ENCODE data around the gene CPLX1. TPM values are rescaled to one million over a fixed set of nuclear protein-coding genes. Genes with fewer than 3 reads are reported as not detected.

The CPLX1 gene
- total RNA-seq, 1 experiment from 2014 or later = not detected

- Histone ChIP-seq H3K36me3 (no peaks in the 10 kb centered on the region), H3K27ac (no peak overlapping the region), H3K4me3 (no peak overlapping the region), H3K9me3 (replicated peaks) (no peaks in the 10 kb centered on the region), H3K27me3 (replicated peaks) (peaks cover 7% of the 10 kb centered on the region; the same call in 1 of the 2 replicates), H3K4me1 (replicated peaks) (no peaks in the 10 kb centered on the region)
- DNase-seq (ENCODE audit: low read depth in 1 of 2, low spot score in 2 of 2) = no peak
These were observed 7.2 kb upstream of the CPLX1 start for GRCh38 chr4:833156-833555.

- no peaks in the 10 kb centered on the region for H3K36me3 ChIP-seq
These were observed 6.6 kb upstream of the CPLX1 start for GRCh38 chr4:832536-832935.

GRCh38 chr4:832108-832507 is 6.2 kb upstream of the CPLX1 start:
- Histone ChIP-seq H3K4me1 (replicated peaks) (no peaks in the 10 kb centered on the region), H3K9me3 (replicated peaks) (no peaks in the 10 kb centered on the region), H3K27me3 (replicated peaks) (peaks cover 7% of the 10 kb centered on the region; the same call in 1 of the 2 replicates), H3K36me3 (no peaks in the 10 kb centered on the region), H3K27ac (no peak overlapping the region), H3K4me3 (no peak overlapping the region)
- no peak for DNase-seq (ENCODE audit: low read depth in 1 of 2, low spot score in 2 of 2)

More at GRCh38 chr4:832536-832935, 6.6 kb upstream of the CPLX1 start:
- Histone ChIP-seq H3K4me3 (no peak overlapping the region), H3K27ac (no peak overlapping the region), H3K9me3 (replicated peaks) (no peaks in the 10 kb centered on the region), H3K4me1 (replicated peaks) (no peaks in the 10 kb centered on the region), H3K27me3 (replicated peaks) (peaks cover 7% of the 10 kb centered on the region; the same call in 1 of the 2 replicates)
- DNase-seq (ENCODE audit: low read depth in 1 of 2, low spot score in 2 of 2) = no peak

- no peak overlapping the region for H3K4me3 ChIP-seq
- H3K36me3 ChIP-seq = no peaks in the 10 kb centered on the region
- H3K4me1 ChIP-seq (replicated peaks) = no peaks in the 10 kb centered on the region
- peaks cover 7% of the 10 kb centered on the region; the same call in 1 of the 2 replicates for H3K27me3 ChIP-seq (replicated peaks)
- DNase-seq (ENCODE audit: low read depth in 1 of 2, low spot score in 2 of 2) = no peak
- H3K9me3 ChIP-seq (replicated peaks) = no peaks in the 10 kb centered on the region
- no peak overlapping the region for H3K27ac ChIP-seq
These were observed 5.5 kb upstream of the CPLX1 start for GRCh38 chr4:831483-831805.

- no peak overlapping the region for H3K4me3 ChIP-seq
- DNase-seq (ENCODE audit: low read depth in 1 of 2, low spot score in 2 of 2) = no peak
- H3K36me3 ChIP-seq = no peaks in the 10 kb centered on the region
- peaks cover 7% of the 10 kb centered on the region; the same call in 1 of the 2 replicates for H3K27me3 ChIP-seq (replicated peaks)
- no peaks in the 10 kb centered on the region for H3K4me1 ChIP-seq (replicated peaks)
- no peak overlapping the region for H3K27ac ChIP-seq
- H3K9me3 ChIP-seq (replicated peaks) = no peaks in the 10 kb centered on the region
These were observed 4.9 kb upstream of the CPLX1 start for GRCh38 chr4:830601-831482.

- Histone ChIP-seq H3K27me3 (replicated peaks) (peaks cover 12% of the 10 kb centered on the region), H3K4me1 (replicated peaks) (no peaks in the 10 kb centered on the region), H3K36me3 (no peaks in the 10 kb centered on the region), H3K9me3 (replicated peaks) (no peaks in the 10 kb centered on the region), H3K27ac (no peak overlapping the region), H3K4me3 (no peak overlapping the region)
- no peak for DNase-seq (ENCODE audit: low read depth in 1 of 2, low spot score in 2 of 2)
These were observed 4.1 kb upstream of the CPLX1 start for GRCh38 chr4:829761-830600.

- H3K4me3 ChIP-seq = no peak overlapping the region
- no peaks in the 10 kb centered on the region for H3K36me3 ChIP-seq
- H3K27me3 ChIP-seq (replicated peaks) = peaks cover 16% of the 10 kb centered on the region
- H3K4me1 ChIP-seq (replicated peaks) = no peaks in the 10 kb centered on the region
- no peak for DNase-seq (ENCODE audit: low read depth in 1 of 2, low spot score in 2 of 2)
- H3K27ac ChIP-seq = no peak overlapping the region
- no peaks in the 10 kb centered on the region for H3K9me3 ChIP-seq (replicated peaks)
These were observed 3.4 kb upstream of the CPLX1 start for GRCh38 chr4:829291-829690.

GRCh38 chr4:828641-829271 is 2.8 kb upstream of the CPLX1 start:
- no peak overlapping the region for H3K4me3 ChIP-seq
- DNase-seq (ENCODE audit: low read depth in 1 of 2, low spot score in 2 of 2) = no peak
- peaks cover 16% of the 10 kb centered on the region for H3K27me3 ChIP-seq (replicated peaks)
- H3K4me1 ChIP-seq (replicated peaks) = no peaks in the 10 kb centered on the region
- no peak overlapping the region for H3K27ac ChIP-seq
- no peaks in the 10 kb centered on the region for H3K9me3 ChIP-seq (replicated peaks)
- no peaks in the 10 kb centered on the region for H3K36me3 ChIP-seq

- Histone ChIP-seq H3K4me1 (replicated peaks) (no peaks in the 10 kb centered on the region), H3K9me3 (replicated peaks) (no peaks in the 10 kb centered on the region), H3K27me3 (replicated peaks) (peaks cover 16% of the 10 kb centered on the region), H3K4me3 (no peak overlapping the region), H3K36me3 (no peaks in the 10 kb centered on the region), H3K27ac (no peak overlapping the region)
- no peak for DNase-seq (ENCODE audit: low read depth in 1 of 2, low spot score in 2 of 2)
These were observed 1.5 kb upstream of the CPLX1 start for GRCh38 chr4:827209-828081.

GRCh38 chr4:826508-827208 is 729 bp upstream of the CPLX1 start:
- no peak overlapping the region for H3K4me3 ChIP-seq
- no peak overlapping the region for H3K27ac ChIP-seq
- H3K36me3 ChIP-seq = no peaks in the 10 kb centered on the region
- H3K4me1 ChIP-seq (replicated peaks) = no peaks in the 10 kb centered on the region
- no peaks in the 10 kb centered on the region for H3K9me3 ChIP-seq (replicated peaks)
- H3K27me3 ChIP-seq (replicated peaks) = peaks cover 16% of the 10 kb centered on the region
- DNase-seq (ENCODE audit: low read depth in 1 of 2, low spot score in 2 of 2) = no peak

- Histone ChIP-seq H3K4me1 (replicated peaks) (no peaks in the 10 kb centered on the region), H3K27ac (no peak overlapping the region), H3K27me3 (replicated peaks) (peaks cover 16% of the 10 kb centered on the region), H3K9me3 (replicated peaks) (no peaks in the 10 kb centered on the region), H3K4me3 (no peak overlapping the region), H3K36me3 (no peaks in the 10 kb centered on the region)
- no peak for DNase-seq (ENCODE audit: low read depth in 1 of 2, low spot score in 2 of 2)
These were observed 612 bp downstream of the CPLX1 start for GRCh38 chr4:825063-825970.
